Activated naive CD4-positive, alpha-beta T cell treated with anti-CD3 and anti-CD28 coated beads, Interleukin-2, amount 10 ng/mL, durations not matched to agents 7 days and 5 days (primary cell): ENCODE data around the gene ASB17.

Experiments used
- CTCF ChIA-PET: fragments of 350-600 bp; sonication (Branson Sonifier 250); formaldehyde crosslinking; loops from one replicate; lab custom pipeline; 2021; ENCODE audit warnings: antibody characterized with exemption; lab: Charles Lee
- DNase-seq: peaks from one replicate; pipeline ENCODE4 v3.0.0-alpha.2; 2020
- H3K27ac Mint-ChIP-seq: one replicate; pipeline ENCODE4 v1.8.0; 2021; ENCODE audit warnings: mild to moderate bottlenecking, moderate library complexity, mixed read lengths
- H3K27me3 Mint-ChIP-seq: one replicate; pipeline ENCODE4 v1.8.0; 2021; ENCODE audit warnings: mild to moderate bottlenecking, mixed read lengths
- H3K36me3 Mint-ChIP-seq: one replicate; pipeline ENCODE4 v1.8.0; 2021; ENCODE audit warnings: mixed read lengths
- H3K4me1 Mint-ChIP-seq: one replicate; pipeline ENCODE4 v1.8.0; 2021; ENCODE audit warnings: mixed read lengths
- H3K4me3 Mint-ChIP-seq: one replicate; pipeline ENCODE4 v1.8.0; 2021; ENCODE audit warnings: mild to moderate bottlenecking, moderate library complexity, mixed read lengths
- H3K9me3 Mint-ChIP-seq: one replicate; pipeline ENCODE4 v1.8.0; 2021; ENCODE audit warnings: mixed read lengths

Gene ASB17

DNA sequence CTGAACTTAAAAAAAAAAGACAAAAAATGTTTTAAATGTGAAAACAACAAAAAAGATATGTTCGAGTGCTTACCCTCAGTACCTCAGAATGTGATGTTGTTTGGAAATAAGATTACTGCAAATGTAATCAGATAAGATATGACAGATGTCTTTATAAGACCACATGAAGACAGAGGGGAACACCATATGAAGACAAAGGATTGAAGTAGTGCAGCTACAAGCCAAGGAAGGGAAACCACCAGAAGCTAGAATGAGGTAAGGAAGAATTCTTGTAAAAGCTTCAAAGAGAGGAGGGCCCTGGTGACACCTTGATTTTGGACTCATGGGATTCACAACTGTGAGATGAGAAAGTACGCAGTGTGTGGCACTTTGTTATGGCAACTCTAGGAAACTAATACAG is 15.4 kb downstream of the ASB17 start:
- no peak overlapping the region for H3K27ac Mint-ChIP-seq
- no peak overlapping the region for H3K4me3 Mint-ChIP-seq
- H3K36me3 Mint-ChIP-seq, result no peaks in the 10 kb centered on the region
- H3K27me3 Mint-ChIP-seq, result no peaks in the 10 kb centered on the region
- DNase-seq, result no peak
- no peaks in the 10 kb centered on the region for H3K9me3 Mint-ChIP-seq
- no peaks in the 10 kb centered on the region for H3K4me1 Mint-ChIP-seq
- CTCF ChIA-PET, result no interaction called here

DNA sequence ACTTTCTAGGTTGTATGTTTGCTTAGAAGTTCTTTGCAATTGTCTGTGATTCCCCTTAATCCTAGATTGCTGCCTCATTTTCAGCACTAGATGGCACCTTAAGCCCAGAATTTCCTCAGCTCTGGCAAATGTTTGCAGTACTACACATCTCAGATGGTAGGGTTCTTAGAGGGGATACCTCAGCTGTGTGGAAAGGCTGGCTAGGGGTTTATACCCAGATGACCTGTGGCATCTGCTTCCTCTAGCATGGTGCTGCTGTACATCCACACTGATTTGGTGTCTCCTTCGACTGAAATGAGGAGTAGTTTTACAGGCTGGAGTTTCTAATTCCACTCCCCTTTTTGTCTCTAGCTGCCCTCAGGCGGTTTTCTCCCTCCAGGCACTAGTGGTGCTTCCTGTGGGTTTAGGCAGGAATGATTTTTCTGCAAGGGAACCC is 23.5 kb downstream of the ASB17 start:
- H3K27ac Mint-ChIP-seq, result no peak overlapping the region
- no peaks in the 10 kb centered on the region for H3K36me3 Mint-ChIP-seq
- no peak overlapping the region for H3K4me3 Mint-ChIP-seq
- no peaks in the 10 kb centered on the region for H3K4me1 Mint-ChIP-seq
- DNase-seq, result no peak
- peaks cover 6% of the 10 kb centered on the region for H3K9me3 Mint-ChIP-seq
- peaks cover 4% of the 10 kb centered on the region for H3K27me3 Mint-ChIP-seq
- CTCF ChIA-PET, result no interaction called here

DNA sequence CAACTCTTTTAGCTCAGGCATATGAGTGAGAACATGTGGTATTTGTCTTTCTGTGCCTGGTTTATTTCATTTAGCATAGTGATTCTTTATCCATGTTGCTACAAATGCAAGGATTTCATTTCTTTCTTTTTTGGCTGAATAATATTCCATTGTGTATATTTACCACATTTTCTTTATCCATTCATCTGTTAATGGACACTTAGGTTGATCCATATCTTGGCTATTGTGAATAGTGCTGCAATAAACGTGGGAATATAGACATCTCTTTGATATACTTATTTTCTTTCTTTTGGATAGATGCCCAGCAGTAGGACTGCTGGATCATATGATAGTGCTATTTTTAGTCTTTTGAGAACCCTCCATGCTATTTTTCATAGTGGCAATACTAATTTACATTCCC is 30.8 kb downstream of the ASB17 start:
- H3K4me3 Mint-ChIP-seq, result no peak overlapping the region
- no peaks in the 10 kb centered on the region for H3K9me3 Mint-ChIP-seq
- H3K4me1 Mint-ChIP-seq, result no peaks in the 10 kb centered on the region
- CTCF ChIA-PET, result no interaction called here
- no peak overlapping the region for H3K27ac Mint-ChIP-seq
- no peaks in the 10 kb centered on the region for H3K36me3 Mint-ChIP-seq
- DNase-seq, result no peak
- peaks cover 4% of the 10 kb centered on the region for H3K27me3 Mint-ChIP-seq

DNA sequence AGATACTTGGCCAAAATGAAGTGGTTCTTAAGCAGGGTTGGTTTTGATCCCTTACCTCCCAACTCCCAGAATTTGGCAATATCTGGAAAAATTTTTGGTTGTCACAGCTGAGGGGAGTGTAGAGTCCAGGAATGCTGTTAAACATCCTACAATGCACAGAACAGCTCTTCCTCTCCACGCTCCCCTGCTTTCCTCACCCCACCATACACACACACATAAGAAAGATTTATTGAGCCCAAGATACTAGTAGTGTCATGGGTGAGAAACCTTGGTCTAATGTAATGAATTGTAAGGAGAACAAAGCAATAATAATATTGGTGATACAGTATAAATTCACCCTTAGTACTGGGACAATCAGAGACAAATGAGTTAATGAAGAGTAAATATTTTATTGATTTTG is 47.8 kb downstream of the ASB17 start:
- Mint-ChIP-seq H3K9me3 (no peaks in the 10 kb centered on the region), H3K36me3 (no peaks in the 10 kb centered on the region), H3K4me3 (no peak overlapping the region), H3K27me3 (no peaks in the 10 kb centered on the region), H3K4me1 (no peaks in the 10 kb centered on the region), H3K27ac (no peak overlapping the region)
- CTCF ChIA-PET, result no interaction called here
- no peak for DNase-seq

DNA sequence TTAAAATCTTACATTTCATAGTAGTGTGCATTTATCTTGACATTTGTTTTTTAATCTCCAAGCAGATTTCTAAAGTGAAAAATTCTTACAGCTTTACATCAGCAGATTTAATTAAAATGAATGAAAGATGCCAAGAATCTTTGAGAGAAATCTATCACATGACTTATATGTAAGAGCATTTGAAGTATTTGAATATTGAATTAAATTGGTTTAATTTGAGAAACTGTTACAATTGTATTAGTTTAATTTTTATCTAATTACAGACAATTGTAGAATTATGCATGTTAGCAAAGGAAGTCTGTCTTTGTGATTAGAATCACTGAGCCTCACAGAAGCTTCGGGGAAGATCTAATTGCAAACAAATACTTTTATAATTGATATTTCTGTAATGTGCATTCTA is 52.2 kb downstream of the ASB17 start:
- CTCF ChIA-PET, result no interaction called here
- DNase-seq, result no peak
- H3K4me1 Mint-ChIP-seq, result no peaks in the 10 kb centered on the region
- H3K36me3 Mint-ChIP-seq, result no peaks in the 10 kb centered on the region
- H3K27ac Mint-ChIP-seq, result no peak overlapping the region
- no peaks in the 10 kb centered on the region for H3K9me3 Mint-ChIP-seq
- H3K27me3 Mint-ChIP-seq, result no peaks in the 10 kb centered on the region
- no peak overlapping the region for H3K4me3 Mint-ChIP-seq

DNA sequence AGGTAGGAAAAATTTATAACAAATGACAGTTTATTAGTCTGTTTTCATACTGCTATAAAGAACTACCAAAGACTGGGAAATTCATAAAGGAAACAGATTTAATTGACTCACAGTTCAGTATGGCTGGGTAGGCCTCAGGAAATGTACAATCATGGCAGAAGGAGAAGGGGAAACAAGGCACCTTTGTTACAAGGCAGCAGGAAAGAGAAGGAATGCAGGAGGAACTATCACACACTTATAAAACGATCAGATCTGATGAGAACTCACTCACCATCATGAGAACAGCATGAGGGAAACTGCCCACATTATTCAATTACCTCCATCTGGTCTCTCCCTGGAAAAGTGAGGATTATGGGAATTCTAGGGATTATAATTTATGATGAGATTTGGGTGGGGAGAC is 61.3 kb downstream of the ASB17 start:
- no peaks in the 10 kb centered on the region for H3K36me3 Mint-ChIP-seq
- H3K27me3 Mint-ChIP-seq, result no peaks in the 10 kb centered on the region

More for the DNA sequence above, 61.3 kb downstream of the ASB17 start:
- CTCF ChIA-PET, result no interaction called here
- peaks cover 2% of the 10 kb centered on the region for H3K9me3 Mint-ChIP-seq
- no peak overlapping the region for H3K27ac Mint-ChIP-seq
- no peak for DNase-seq
- no peaks in the 10 kb centered on the region for H3K4me1 Mint-ChIP-seq
- no peak overlapping the region for H3K4me3 Mint-ChIP-seq
